ENCODE measurements around the gene HLA-DRB1. TPM values are rescaled to one million over a fixed set of nuclear protein-coding genes. Genes with fewer than 3 reads are reported as not detected.
"Not testable (repeated sequence)": the region's sequence is repeated elsewhere in the genome, so short reads cannot be mapped to it uniquely, and the experiment has no call there.

HLA-DRB1 gene
- polyA plus RNA-seq (2013, experiment 1 of 2; ENCODE audit: insufficient read length), result 0.14 TPM
- polyA plus RNA-seq (2013, experiment 2 of 2; ENCODE audit: insufficient read length), result 0.83 TPM

GRCh38 chr6:32589596-32590449 is at the start of gene HLA-DRB1:
HLA-DRB1 (minus strand) TSS chr6:32589848; CDS start chr6:32589742, 106 bp downstream.
- DNase-seq, result no peak

DNA sequence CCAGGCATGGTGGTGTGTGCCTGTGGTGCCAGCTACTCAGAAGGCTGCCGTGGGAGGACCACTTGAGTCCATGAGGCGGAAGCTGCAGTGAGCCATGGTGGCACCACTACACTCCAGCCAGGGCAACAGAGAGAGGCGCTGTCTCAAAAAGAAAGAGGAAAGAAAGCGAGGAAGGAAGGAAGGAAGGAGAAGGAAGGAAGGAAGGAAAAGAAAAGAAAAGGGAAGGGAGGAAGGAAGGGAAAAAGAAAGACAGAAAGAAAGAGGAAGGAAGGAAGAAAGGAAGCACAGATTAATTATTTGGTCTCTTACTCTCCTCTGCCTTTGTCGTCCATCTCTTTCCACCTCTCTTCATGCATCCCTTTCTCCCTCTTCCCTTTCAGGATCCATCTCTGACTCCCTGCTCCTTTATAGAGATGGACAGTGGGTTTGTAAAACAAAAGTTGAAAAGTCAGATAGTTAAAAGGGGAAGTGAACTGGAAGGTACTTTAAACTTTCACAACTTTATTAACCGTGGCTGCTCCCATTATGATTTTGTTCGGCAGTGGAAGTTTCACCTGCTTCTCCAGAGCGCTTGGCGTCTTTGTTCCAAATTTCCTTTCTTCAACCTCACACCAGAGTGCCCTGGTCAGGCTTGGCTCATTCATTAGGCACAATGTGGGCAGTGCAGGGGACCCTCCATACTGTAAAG is 49.0 kb upstream of the HLA-DRB1 start:
- no peak for DNase-seq

DNA sequence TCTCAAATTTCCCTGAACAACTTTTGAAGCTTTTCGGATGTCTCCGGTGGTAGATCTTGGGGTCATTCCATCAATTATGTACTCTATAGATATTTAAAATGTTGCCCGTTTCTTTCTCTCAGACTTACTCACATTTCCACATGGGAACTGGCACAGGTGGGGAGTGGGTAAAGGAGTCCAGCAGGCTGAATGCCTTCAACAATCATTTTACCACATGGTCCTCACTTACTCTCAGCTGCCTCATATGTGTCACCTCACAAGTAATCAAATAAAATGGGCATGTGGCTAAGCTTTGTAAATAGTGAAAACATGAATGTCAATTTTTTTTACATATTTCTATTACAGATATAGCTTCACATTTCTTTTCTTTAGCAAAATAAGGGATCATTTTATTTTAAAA is 48.2 kb upstream of the HLA-DRB1 start:
- DNase-seq, result no peak

DNA sequence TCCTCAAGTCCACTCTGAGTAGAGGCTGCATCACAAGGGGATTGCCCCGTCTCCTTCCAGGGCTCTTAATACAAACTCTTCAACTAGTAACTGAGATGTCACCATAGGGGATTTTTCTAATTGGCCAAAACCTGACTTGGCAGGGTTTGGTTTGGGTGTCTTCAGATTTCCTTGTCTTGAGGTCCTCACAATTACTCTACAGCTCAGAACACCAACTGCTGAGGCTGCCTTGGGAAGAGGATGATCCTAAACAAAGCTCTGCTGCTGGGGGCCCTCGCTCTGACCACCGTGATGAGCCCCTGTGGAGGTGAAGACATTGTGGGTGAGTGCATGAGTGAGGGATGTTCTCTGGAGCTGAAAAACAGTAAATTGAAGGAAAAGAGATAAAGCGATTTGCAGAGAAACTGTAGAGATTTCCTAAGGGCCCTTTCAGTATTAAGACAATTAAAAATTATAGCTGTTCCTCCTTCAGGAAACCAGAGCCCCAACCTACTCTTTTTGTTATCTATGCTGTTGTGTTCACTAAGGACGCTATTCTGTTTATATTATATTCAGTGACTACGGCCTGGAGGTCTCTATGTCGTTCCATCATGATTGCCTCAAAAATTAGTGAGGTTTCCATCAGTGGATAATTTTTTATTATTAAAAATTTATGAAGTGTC is 47.7 kb upstream of the HLA-DRB1 start, which contains the start of gene HLA-DQA1:
Gene HLA-DQA1, plus strand, starts transcription at position 188 of the 662 bp plus-strand sequence. Its CDS starts 53 bp downstream, at position 241.
- DNase-seq, result no peak

GRCh38 chr6:32635526-32636123 is 46.0 kb upstream of the HLA-DRB1 start:
- no peak for DNase-seq

DNA sequence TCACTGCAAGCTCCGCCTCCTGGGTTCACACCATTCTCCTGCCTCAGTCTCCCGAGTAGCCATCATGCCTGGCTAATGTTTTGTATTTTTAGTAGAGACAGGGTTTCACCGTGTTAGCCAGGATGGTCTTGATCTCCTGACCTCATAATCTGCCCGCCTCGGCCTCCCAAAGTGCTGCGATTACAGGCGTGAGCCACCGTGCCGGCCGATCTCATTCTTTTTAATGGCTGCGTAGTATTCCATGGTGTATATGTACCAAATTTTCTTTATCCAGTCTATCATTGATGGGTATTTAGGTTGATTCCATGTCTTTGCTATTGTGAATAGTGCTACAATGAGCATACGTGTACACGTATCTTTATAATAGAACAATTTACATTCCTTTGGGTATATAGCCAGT is 40.1 kb upstream of the HLA-DRB1 start:
- DNase-seq, result not testable (repeated sequence)

DNA sequence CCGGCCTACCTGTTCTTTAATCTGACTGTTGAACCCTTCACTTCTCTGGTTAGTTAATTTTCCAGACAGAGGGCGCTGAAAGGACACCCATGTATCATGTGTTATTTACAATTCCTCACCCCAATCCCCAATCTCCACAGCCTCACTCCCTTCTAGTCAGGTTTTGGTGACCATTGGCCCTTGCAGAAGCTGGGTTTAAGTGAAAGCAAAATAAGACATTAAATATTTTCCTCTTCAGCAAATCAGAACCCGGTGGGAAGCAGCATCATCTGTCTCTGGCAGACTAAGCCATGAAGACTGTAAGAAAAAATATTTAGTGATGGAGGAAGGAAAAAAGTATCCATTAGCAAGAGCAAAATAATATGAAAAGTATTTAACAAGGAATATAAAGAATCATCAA is 38.2 kb upstream of the HLA-DRB1 start:
- peak; percentile 19 for DNase-seq

DNA sequence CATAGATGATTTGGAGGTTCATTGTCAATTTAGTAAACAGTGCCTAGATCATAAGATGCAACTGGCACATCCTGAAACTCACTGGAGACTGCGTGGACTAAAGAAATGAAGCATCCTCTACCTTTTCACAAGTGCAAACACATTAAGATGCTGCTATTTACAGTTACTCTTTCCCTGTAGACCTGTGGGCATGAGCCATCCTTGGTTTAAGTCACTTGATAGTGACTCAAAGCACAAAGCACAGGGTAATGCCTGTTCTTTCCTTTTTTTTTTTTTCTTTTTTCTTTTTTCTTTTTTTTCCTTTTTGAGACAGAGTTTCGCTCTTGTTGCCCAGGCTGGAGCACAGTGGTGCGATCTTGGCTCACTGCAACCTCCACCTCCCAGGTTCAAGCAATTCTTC is 37.6 kb upstream of the HLA-DRB1 start:
- no peak for DNase-seq

DNA sequence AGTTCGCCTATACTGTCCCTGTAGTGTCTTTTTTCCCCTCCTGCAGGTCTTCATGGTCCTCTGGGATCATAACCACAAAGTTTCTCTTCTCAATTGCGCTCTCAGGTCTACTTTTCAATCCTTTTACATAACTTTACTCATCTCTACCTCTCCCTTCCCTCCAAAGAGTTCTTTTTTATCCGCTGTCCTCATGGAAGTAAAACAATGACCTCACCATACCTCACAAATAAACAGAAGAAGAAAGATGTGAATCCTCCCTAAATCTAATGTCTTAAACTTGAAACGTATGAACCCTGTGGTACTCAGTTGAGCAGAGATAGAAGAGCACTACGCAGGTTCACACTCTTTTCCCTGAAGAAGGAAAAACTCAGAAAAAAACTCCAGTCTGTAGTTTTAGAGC is 35.5 kb upstream of the HLA-DRB1 start:
- no peak for DNase-seq

DNA sequence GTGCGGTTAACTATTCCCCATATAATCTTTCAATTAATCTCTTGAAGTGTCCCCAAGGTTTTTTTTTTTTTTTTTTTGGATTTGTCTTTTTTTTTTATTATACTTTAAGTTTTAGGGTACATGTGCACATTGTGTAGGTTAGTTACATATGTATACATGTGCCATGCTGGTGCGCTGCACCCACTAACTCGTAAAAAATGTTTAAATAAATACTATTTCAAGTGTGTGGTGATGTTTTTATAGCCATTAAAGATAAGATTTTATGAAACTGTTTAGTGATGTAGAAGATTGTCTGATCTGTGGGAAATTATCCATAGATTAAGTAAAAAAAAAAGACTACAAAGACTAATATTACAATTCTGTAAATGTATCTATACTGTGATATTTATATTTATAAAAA is 34.9 kb upstream of the HLA-DRB1 start:
- DNase-seq, result no peak

GRCh38 chr6:32623693-32624092 is 34.0 kb upstream of the HLA-DRB1 start:
- no peak for DNase-seq

GRCh38 chr6:32622545-32623401 is 33.1 kb upstream of the HLA-DRB1 start:
- DNase-seq, result peak; percentile 49

DNA sequence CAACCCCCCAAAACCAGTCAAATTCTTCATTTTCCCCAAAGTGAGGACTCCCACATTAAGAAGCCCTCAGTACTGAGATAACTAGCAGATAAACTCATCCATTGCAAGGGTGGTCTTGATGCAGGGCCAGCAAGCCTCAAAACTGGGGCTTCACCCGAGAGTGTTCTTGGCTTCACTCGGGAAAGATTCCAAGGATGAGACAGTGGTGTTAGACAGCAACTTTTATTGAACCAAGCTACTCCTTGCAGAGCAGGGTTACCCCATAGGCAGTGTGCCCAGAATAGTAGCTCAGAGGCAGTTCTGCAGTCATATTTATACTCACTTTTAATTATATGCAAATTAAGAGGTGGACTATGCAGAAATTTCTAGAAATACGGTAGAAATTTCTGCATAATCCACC is 31.7 kb upstream of the HLA-DRB1 start:
- no peak for DNase-seq

GRCh38 chr6:32617751-32618150 is 28.1 kb upstream of the HLA-DRB1 start:
- no peak for DNase-seq

- no peak for DNase-seq
Measured at GRCh38 chr6:32615885-32616532, 26.4 kb upstream of the HLA-DRB1 start.

DNA sequence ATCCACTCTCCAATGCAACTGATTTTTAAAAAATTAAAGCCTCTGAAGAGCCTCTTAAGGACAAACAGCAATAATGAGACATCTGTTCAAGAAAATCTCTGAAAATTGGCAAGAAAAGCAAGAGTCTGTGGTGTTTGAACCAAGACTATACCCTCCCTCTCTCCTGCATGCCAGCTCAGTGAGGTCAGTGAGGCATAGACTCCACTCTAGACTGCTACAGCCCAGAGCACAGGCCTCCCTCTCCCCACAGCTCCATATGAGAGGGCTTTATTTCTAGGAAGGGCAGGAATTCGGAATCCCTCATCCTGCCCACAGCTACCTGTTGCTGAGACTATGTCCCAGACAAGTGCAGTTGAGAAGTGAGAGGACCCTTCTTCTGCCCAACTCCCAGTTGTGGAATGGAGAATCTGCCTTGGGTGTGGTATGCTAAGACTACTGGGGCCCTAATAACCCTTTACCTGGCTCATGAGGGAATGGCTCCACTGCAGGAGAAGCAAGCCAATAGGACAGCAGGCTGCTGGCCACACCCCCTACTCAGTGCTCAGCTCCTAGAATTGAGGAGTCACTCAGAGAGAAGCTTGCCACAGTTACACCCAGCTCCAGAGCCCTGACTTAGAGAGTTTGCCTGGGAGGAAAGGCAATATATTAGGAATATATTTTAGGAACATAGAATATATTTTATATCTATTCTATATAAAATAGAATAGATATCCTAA is 24.9 kb upstream of the HLA-DRB1 start:
- DNase-seq, result no peak

DNA sequence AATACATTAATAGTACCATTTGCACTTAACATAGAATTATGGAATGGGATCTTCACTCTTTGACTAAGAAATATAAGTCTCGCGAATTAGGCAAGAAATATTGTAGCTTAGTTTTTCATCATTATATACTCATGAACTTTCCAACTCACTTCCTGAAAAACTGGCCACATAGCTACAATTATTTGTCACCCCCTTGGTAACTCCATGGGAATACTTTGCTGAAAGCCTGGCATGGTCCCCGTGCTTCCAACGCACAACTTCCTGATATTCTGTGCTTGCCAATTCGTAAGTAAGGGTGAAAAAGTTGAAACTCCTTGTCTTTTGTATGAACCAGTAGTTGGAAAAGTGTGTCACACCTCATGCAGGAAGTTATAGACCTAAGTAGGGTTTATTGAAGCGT is 23.8 kb upstream of the HLA-DRB1 start:
- no peak for DNase-seq

DNA sequence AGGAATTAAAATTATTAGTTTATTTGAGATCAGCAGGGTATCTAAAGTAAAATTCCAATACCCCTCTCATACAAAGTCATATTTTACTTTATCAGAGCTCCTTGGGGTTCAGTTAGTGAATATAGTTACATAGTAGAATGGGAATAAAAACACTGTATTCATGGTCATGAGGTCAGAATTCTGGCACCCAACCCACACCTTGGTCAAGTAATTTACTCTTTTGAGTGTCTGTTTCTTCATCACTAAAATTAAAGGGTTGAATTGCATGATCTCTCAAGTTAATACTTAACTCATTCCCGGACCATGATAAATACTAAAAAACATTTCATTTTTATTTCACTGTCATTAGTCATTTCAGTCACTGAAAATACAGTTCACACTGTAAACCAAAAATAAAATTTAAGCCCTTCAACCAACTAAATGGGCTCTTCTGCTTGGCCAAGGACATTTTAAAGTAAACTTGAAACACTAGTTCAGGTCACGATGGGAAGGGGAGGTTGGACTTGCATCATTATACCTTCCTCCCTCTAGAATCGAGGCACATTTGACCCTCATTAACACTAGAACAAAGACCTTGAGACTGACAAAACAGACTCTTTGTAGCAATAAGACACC is 21.1 kb upstream of the HLA-DRB1 start:
- no peak for DNase-seq

GRCh38 chr6:32609731-32610640 is 20.3 kb upstream of the HLA-DRB1 start:
- peak; percentile 90 for DNase-seq

Data from fibroblast of skin of scalp (primary cell).